DMS53 treated with DMSO at 0.1 percent for 48 hours (cell line): ENCODE results near the gene SMARCA4.
"Not testable (repeated sequence)": the region's sequence is repeated elsewhere in the genome, so short reads cannot be mapped to it uniquely, and the experiment has no call there.

Source experiments
- DNase-seq: peaks from one replicate; lab custom pipeline; 2025; ENCODE audit not compliant: unreplicated experiment; lab: John Stamatoyannopoulos, UW

SMARCA4 gene

GRCh38 chr19:10976131-10976892 lies 15.5 kb downstream of the SMARCA4 start:
- DNase-seq = no peak

- no peak for DNase-seq
These were observed 16.9 kb downstream of the SMARCA4 start for GRCh38 chr19:10977742-10978092.

GRCh38 chr19:10979951-10980381 lies 19.1 kb downstream of the SMARCA4 start:
- no peak for DNase-seq

DNA sequence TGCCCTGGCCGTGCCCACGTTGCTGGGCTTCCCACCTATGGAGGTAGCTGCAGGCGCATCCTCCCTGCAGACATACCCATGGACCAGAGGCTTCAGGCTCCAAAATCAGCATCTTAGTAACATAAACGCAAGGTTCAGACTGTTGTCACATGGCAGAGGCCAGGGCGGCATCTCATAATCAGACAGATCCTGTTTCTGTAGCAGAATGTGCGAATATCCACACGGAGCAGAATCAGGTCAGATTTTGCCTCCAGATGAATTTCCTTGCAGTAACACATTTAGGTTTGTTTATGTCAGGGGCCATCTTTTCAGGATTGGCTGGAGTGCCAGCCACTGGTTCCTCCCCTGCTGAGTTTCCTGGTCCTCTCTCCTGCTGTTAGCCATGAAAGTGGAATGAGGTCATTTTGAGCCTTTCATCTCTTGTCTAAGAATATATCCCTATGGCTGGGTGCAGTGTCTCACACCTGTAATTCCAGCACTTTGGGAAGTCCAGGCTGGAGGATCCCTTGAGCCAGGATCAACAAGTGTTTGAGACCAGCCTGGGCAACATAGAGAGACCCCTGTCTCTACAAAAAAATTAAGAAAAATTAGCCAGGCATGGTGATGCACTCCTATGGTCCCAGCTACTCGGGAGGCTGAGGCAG lies 20.5 kb downstream of the SMARCA4 start:
- no peak for DNase-seq

DNA sequence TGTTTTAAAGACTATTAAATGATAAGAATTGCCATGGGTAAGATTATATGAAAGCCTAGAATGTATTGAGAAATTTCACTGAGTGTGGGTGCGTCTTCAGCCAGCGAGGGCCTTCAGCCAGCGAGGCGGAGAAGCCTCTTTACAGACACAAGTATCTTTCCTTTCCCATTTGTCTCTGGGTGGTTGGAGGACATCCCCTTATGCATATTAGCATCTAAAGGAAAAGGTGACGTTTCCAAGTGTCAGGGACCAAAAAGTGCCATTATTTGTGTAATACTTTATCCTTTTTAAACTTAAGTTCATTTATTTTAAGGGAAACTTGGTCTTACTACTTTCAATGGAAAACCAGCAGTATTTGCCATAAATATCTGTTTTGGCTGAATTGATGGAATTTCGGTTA lies 22.2 kb downstream of the SMARCA4 start:
- no peak for DNase-seq

- no peak for DNase-seq
These were observed 23.4 kb downstream of the SMARCA4 start for GRCh38 chr19:10984166-10984735.

GRCh38 chr19:10985502-10985901 lies 24.7 kb downstream of the SMARCA4 start:
- DNase-seq = no peak

DNA sequence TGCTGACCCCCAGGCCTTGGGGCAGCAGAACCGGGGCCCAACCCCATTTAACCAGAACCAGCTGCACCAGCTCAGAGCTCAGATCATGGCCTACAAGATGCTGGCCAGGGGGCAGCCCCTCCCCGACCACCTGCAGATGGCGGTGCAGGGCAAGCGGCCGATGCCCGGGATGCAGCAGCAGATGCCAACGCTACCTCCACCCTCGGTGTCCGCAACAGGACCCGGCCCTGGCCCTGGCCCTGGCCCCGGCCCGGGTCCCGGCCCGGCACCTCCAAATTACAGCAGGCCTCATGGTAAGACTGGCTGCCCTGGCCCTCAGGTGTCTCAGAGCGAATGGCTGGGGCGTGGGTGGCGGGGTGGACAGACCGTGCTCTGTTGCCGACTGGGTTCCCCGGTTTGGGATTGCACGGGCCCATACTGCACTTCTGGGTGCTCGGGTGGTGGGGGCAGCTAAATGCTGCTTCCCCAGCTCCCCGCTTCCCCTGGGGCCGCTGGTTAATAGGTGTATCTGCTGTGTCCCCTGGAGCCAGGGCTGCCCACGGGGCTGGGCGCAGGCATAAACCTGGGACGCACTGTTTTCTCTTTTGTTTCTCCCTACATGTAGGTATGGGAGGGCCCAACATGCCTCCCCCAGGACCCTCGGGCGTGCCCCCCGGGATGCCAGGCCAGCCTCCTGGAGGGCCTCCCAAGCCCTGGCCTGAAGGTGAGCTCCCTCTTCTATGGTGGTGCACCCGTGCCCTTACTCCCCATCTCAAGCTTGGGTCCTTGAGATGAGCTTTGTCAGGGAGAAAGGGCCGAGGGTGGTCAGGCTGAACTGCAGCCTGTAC lies 25.7 kb downstream of the SMARCA4 start:
- no peak for DNase-seq

GRCh38 chr19:10987571-10988297 lies 26.9 kb downstream of the SMARCA4 start:
- no peak for DNase-seq

- DNase-seq = no peak
These were observed 27.6 kb downstream of the SMARCA4 start for GRCh38 chr19:10988380-10988779.

- no peak for DNase-seq
These were observed 28.1 kb downstream of the SMARCA4 start for GRCh38 chr19:10988921-10989320.

DNA sequence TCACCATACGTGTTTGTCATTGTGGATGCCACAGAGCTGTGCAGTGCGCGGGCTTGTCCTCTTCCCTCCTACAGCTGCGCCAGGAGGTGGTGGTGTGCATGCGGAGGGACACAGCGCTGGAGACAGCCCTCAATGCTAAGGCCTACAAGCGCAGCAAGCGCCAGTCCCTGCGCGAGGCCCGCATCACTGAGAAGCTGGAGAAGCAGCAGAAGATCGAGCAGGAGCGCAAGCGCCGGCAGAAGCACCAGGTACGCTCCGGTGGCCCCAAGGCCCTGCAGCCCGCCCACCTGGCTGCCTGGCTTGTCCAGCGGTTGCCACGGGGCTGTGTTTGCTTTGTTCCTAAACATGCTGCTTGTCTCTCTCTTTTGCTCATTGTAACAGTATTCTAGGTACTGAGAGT lies 30.2 kb downstream of the SMARCA4 start:
- no peak for DNase-seq

DNA sequence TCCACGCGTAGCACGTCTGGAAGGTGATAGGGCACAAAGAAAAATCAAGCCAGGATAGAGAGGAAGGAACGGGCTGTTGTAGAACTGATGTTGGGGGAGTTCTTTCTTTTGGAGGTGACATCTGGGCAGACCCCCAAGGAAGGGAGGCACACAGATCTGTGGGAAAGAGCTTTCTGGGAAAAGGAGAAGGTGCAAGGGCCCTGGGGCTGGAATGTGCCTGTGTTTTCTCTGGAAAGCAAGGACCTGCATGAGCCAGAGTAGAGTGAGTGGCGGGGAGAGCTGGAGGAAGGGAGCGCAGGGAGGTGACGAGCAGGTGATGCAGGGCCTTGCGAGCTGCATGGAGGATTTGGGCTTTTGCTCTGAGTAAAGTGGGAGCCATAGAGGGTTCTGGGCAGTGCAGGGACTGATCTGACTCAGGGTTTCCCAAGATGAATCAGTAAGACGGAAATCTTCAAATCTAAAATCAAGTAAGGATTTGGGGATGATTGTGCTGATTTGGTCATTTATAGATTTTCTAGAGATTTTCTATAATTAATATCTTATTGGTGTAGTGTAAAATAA lies 30.8 kb downstream of the SMARCA4 start:
- DNase-seq = no peak

DNA sequence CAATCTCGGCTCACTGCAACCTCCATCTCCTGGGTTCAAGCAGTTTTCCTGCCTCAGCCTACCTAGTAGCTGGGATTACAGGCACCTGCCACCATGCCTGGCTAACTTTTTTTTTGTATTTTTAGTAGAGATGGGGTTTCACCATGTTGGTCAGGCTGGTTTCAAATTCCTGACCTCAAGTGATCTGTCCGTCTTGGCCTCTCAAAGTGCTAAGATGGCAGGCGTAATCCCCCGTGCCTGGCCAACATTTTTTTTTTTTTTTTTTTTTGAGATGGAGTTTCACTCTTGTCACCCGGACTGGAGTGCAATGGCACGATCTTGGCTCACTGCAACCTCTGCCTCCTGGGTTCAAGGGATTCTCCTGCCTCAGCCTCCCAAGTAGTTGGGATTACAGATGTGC lies 31.3 kb downstream of the SMARCA4 start:
- not testable (repeated sequence) for DNase-seq

- no peak for DNase-seq
These were observed 35.2 kb downstream of the SMARCA4 start for GRCh38 chr19:10995926-10996600.

DNA sequence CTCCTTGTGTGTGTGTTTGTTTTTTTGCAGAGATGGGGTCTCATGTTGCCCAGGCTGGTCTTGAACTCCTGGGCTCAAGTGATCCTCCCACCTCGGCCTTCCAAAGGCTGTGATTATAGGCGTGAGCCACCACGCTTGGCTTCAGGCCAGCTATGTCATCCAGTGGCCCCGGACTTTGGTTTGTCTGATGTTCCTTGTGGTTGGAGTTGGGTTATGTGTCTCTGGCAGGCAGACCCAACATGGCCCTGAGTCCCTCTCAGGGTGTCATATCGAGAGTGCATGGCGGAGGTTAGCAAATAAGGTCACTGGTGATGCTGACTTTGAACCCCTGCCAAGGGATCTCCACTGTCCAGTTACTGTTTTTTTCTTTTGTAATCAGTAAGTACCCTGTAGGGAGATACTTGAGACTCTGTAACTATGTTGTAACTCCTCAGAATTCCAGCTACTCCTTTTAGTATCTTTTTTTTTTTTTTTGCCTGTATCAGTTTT lies 37.3 kb downstream of the SMARCA4 start:
- no peak for DNase-seq

GRCh38 chr19:10998666-10999065 lies 37.8 kb downstream of the SMARCA4 start:
- no peak for DNase-seq

DNA sequence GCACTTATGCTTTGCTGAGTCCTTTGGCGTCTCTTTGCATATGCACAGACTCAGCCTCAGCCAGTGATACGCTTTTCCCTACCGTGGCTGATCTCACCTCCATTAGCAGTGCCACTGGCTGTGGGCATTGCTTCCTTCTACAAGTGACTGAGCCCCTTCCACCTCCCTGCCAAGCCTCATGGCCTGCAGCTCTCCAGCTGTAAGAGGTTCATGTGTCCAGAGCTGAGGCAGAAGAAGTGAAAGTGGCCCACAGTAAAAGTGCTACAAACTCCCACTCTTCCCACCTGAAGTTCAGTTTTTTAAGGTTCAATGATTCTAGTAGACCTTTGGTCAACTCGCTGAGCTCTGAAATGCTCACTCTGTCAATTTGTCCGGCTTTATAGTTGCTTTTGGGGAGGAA lies 44.7 kb downstream of the SMARCA4 start:
- no peak for DNase-seq

DNA sequence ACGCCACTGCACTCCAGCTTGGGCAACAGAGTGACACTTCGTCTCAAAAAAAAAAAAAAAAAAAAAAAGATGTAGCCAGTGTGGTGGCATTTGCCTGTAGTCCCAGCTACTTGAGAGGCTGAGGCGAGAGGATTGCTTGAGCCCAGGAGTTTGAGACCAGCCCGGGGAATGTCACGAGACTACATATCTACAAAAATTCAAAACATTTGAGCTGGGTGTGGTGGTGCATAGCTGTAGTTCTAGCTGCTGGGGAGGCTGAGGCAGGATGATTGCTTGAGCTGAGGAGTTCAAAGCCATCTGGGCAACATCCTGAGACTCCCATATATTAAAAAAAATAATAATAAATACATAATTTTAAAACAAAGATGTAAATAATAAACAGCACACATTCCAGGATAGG lies 46.6 kb downstream of the SMARCA4 start:
- DNase-seq = no peak
